Colonic mucosa (tissue), 4 donors: ENCODE measurements around the gene PPTC7. TPM values are rescaled to one million over a fixed set of nuclear protein-coding genes. Genes with fewer than 3 reads are reported as not detected.
A peak's percentile ranks its signal among the peaks of the same experiment; 100 is the strongest.
"Not testable (repeated sequence)": the region's sequence is repeated elsewhere in the genome, so short reads cannot be mapped to it uniquely, and the experiment has no call there.

Source experiments
- DNase-seq: peaks from one replicate; pipeline ENCODE4 v3.0.0-alpha.2; 2020
- H3K27ac ChIP-seq: fragments of 200-600 bp; one replicate; pipeline ENCODE4 v1.8.0; 2021
- H3K27me3 ChIP-seq: fragments of 200-600 bp; one replicate; pipeline ENCODE4 v1.8.0; 2021
- H3K36me3 ChIP-seq: fragments of 200-600 bp; one replicate; pipeline ENCODE4 v1.8.0; 2021
- H3K4me1 ChIP-seq: fragments of 200-600 bp; one replicate; pipeline ENCODE4 v1.8.0; 2021; ENCODE audit warnings: mild to moderate bottlenecking
- H3K4me3 ChIP-seq: fragments of 200-600 bp; one replicate; pipeline ENCODE4 v1.8.0; 2021
- H3K9ac ChIP-seq, 2 donors: one replicate each; pipeline ENCODE4 v1.7.0; 2013; ENCODE audit warnings: control low read depth in 2 of 2, low read depth in 2 of 2, low read length in 2 of 2
- H3K9me3 ChIP-seq: fragments of 200-600 bp; one replicate; pipeline ENCODE4 v1.8.0; 2021
- CTCF ChIP-seq: fragments of 200-600 bp; IDR thresholded peaks from one replicate; pipeline ENCODE4 v1.8.0; 2022; ENCODE audit warnings: antibody characterized with exemption, mild to moderate bottlenecking
- intact Hi-C: fragments of 100-400 bp; cut with DNase I; formaldehyde crosslinking; loops from one replicate; pipeline ENCODE4 v1.14.1; 2022
- total RNA-seq, 2 donors: library from RNA; stranded (reverse); fragmentation: NEBNext Ultra II Directional in 1 of 2; extraction: Animal tissue kit (Norgen Biotek cat#: 25700) in 1 of 2; gene quantifications; one replicate each; pipeline ENCODE4 v1.2.1, GENCODE V29; 2021
- donor health status: healthy.
- donor health status: DM: no; HTN: no; CAD: no.
- donor health status: DM: no; HTN: no; CAD: no.

Gene PPTC7
- total RNA-seq, 2 donors from 2014 or later = 25.7 to 34.9 TPM

- Histone ChIP-seq H3K27ac (no peak overlapping the region), H3K4me3 (no peak overlapping the region), H3K4me1 (peaks cover 6% of the 10 kb centered on the region), H3K27me3 (no peaks in the 10 kb centered on the region), H3K9ac (no peak overlapping the region), H3K9me3 (no peaks in the 10 kb centered on the region), H3K36me3 (no peaks in the 10 kb centered on the region)
- no peak for TF ChIP-seq CTCF
- DNase-seq = no peak
- intact Hi-C loops = no loop called here
These were observed 32.1 kb upstream of the PPTC7 start for GRCh38 chr12:110615171-110615570.

GRCh38 chr12:110613771-110614684, 30.9 kb upstream of the PPTC7 start, which contains the start of gene TCTN1:
TCTN1 (plus strand) TSS chr12:110614129; CDS start chr12:110614183, 54 bp downstream.
- DNase-seq = peak; percentile 98
- intact Hi-C loops = no loop called here

GRCh38 chr12:110613071-110613770, 30.1 kb upstream of the PPTC7 start:
- Histone ChIP-seq H3K9me3 (no peaks in the 10 kb centered on the region), H3K4me3 (peak overlapping the region; percentile 81), H3K27me3 (no peaks in the 10 kb centered on the region), H3K9ac (peak overlapping the region in 1 of 2 donors; percentile 60), H3K27ac (peak overlapping the region; percentile 64), H3K36me3 (no peaks in the 10 kb centered on the region), H3K4me1 (peaks cover 6% of the 10 kb centered on the region)
- TF ChIP-seq CTCF = no peak
- intact Hi-C loops = no loop called here
- DNase-seq = no peak

More at GRCh38 chr12:110613771-110614684, 30.9 kb upstream of the PPTC7 start, which contains the start of gene TCTN1:
- TF ChIP-seq CTCF = no peak
- Histone ChIP-seq H3K4me1 (peaks cover 6% of the 10 kb centered on the region), H3K36me3 (no peaks in the 10 kb centered on the region), H3K4me3 (peak within 1 kb of the TSS; percentile 81), H3K9me3 (no peaks in the 10 kb centered on the region), H3K9ac (peak within 1 kb of the TSS; percentile 60 to 85), H3K27me3 (no peaks in the 10 kb centered on the region), H3K27ac (peak within 1 kb of the TSS; percentile 64)

GRCh38 chr12:110606253-110606611, 23.1 kb upstream of the PPTC7 start:
- intact Hi-C loops = no loop called here
- no peak overlapping the region for H3K9ac ChIP-seq
- H3K9me3 ChIP-seq = no peaks in the 10 kb centered on the region
- no peak overlapping the region for H3K4me3 ChIP-seq
- peak overlapping the region; percentile 50 for H3K27ac ChIP-seq
- H3K27me3 ChIP-seq = no peaks in the 10 kb centered on the region
- no peaks in the 10 kb centered on the region for H3K36me3 ChIP-seq
- TF ChIP-seq CTCF = no peak
- H3K4me1 ChIP-seq = no peaks in the 10 kb centered on the region
- DNase-seq = no peak

GRCh38 chr12:110602085-110602814, 19.1 kb upstream of the PPTC7 start:
- H3K4me3 ChIP-seq, H3K9me3 ChIP-seq, H3K4me1 ChIP-seq, H3K27ac ChIP-seq, H3K9ac ChIP-seq, H3K36me3 ChIP-seq, H3K27me3 ChIP-seq: not testable (repeated sequence)
- TF ChIP-seq CTCF = peak; percentile 65
- intact Hi-C loops = loop anchor here (2.0 to 5.0 kb wide), 4 partner anchors 49 to 150 kb away; partner anchors contain the start of genes ARPC3, FAM216A and GPN3
- peak; percentile 47 for DNase-seq
